Measurements from ENCODE around the gene ACSBG1. TPM values are rescaled to one million over a fixed set of nuclear protein-coding genes. Genes with fewer than 3 reads are reported as not detected.

ACSBG1 gene
- total RNA-seq, 2 donors from 2014 or later = 7.4 TPM; not detected in 1

GRCh38 chr15:78149068-78149804 lies 85.1 kb downstream of the ACSBG1 start, which contains the start of gene IDH3A:
IDH3A (plus strand) TSS chr15:78149362; CDS start chr15:78149404, 42 bp downstream.
- under 1% methylated on average over 51 of the region's 79 CpGs for WGBS
- TF ChIP-seq CTCF (IDR thresholded peaks at IDR 0.05) = no peak
- TF ChIP-seq POLR2A (IDR thresholded peaks at IDR 0.05) = peak; percentile 88
- TF ChIP-seq POLR2AphosphoS5 (IDR thresholded peaks at IDR 0.05) = peak; percentile 89
- no peaks in the 10 kb centered on the region for H3K4me1 ChIP-seq (replicated peaks)
- intact Hi-C loops (cut with DNase I) = no loop called here
- H3K27ac ChIP-seq = peak within 1 kb of the TSS; percentile 74 to 79
- peak within 1 kb of the TSS; percentile 79 to 86 for H3K4me3 ChIP-seq
- no peaks in the 10 kb centered on the region for H3K9me3 ChIP-seq
- peak; percentile 99 for DNase-seq (ENCODE audit: low spot score)
- no peaks in the 10 kb centered on the region for H3K27me3 ChIP-seq (replicated peaks; ENCODE audit: insufficient read depth)
- no peaks in the 10 kb centered on the region for H3K36me3 ChIP-seq

- Histone ChIP-seq H3K4me3 (peak overlapping the region; percentile 79 to 86), H3K36me3 (no peaks in the 10 kb centered on the region), H3K27ac (peak overlapping the region; percentile 61 to 74), H3K4me1 (replicated peaks) (no peaks in the 10 kb centered on the region), H3K27me3 (replicated peaks; ENCODE audit: insufficient read depth) (no peaks in the 10 kb centered on the region), H3K9me3 (no peaks in the 10 kb centered on the region)
- no peak for TF ChIP-seq CTCF (IDR thresholded peaks at IDR 0.05)
- no peak for TF ChIP-seq POLR2AphosphoS5 (IDR thresholded peaks at IDR 0.05)
- no peak for TF ChIP-seq POLR2A (IDR thresholded peaks at IDR 0.05)
- DNase-seq (ENCODE audit: low spot score) = no peak
- intact Hi-C loops (cut with DNase I) = no loop called here
- WGBS = 11% methylated on average over 14 of the region's 14 CpGs
Measured at GRCh38 chr15:78148392-78149067, 85.8 kb downstream of the ACSBG1 start.

- no peak overlapping the region for H3K27ac ChIP-seq
- H3K4me3 ChIP-seq = no peak overlapping the region
- 86% methylated on average over 6 of the region's 6 CpGs for WGBS
- intact Hi-C loops (cut with DNase I) = no loop called here
- H3K9me3 ChIP-seq = no peaks in the 10 kb centered on the region
- H3K27me3 ChIP-seq (replicated peaks; ENCODE audit: insufficient read depth) = no peaks in the 10 kb centered on the region
- no peaks in the 10 kb centered on the region for H3K4me1 ChIP-seq (replicated peaks)
- DNase-seq (ENCODE audit: low spot score) = no peak
- H3K36me3 ChIP-seq = no peaks in the 10 kb centered on the region
- TF ChIP-seq CTCF (IDR thresholded peaks at IDR 0.05) (no peak), POLR2AphosphoS5 (IDR thresholded peaks at IDR 0.05) (no peak), POLR2A (IDR thresholded peaks at IDR 0.05) (no peak)
Measured at GRCh38 chr15:78147566-78147965, 86.8 kb downstream of the ACSBG1 start.

- WGBS = 82% methylated on average over 4 of the region's 4 CpGs
- DNase-seq (ENCODE audit: low spot score) = no peak
- intact Hi-C loops (cut with DNase I) = no loop called here
Measured at GRCh38 chr15:78146425-78147154, 87.8 kb downstream of the ACSBG1 start.

More at GRCh38 chr15:78146425-78147154, 87.8 kb downstream of the ACSBG1 start:
- Histone ChIP-seq H3K27ac (no peak overlapping the region), H3K4me3 (no peak overlapping the region), H3K27me3 (replicated peaks; ENCODE audit: insufficient read depth) (no peaks in the 10 kb centered on the region), H3K36me3 (no peaks in the 10 kb centered on the region), H3K9me3 (no peaks in the 10 kb centered on the region), H3K4me1 (replicated peaks) (no peaks in the 10 kb centered on the region)
- TF ChIP-seq POLR2A (IDR thresholded peaks at IDR 0.05) (no peak), CTCF (IDR thresholded peaks at IDR 0.05) (no peak), POLR2AphosphoS5 (IDR thresholded peaks at IDR 0.05) (no peak)

Measured in prostate gland (tissue), 2 donors.